Measurements from ENCODE around the gene KHDC4. TPM values are rescaled to one million over a fixed set of nuclear protein-coding genes. Genes with fewer than 3 reads are reported as not detected.
A peak's percentile ranks its signal among the peaks of the same experiment; 100 is the strongest.

KHDC4 gene
- total RNA-seq, 1 donor from 2014 or later, result 48.2 TPM

- Mint-ChIP-seq H3K4me3 (ENCODE audit: unreplicated experiment) (peak overlapping the region; percentile 27), H3K27ac (ENCODE audit: unreplicated experiment) (peak overlapping the region; percentile 78), H3K27me3 (ENCODE audit: low read depth, unreplicated experiment) (no peaks in the 10 kb centered on the region), H3K4me1 (ENCODE audit: low read depth, unreplicated experiment) (peaks cover 13% of the 10 kb centered on the region), H3K9me3 (ENCODE audit: unreplicated experiment) (no peaks in the 10 kb centered on the region), H3K36me3 (ENCODE audit: low read depth, unreplicated experiment) (no peaks in the 10 kb centered on the region)
- H3K9ac ChIP-seq (ENCODE audit: low read length), result peak overlapping the region; percentile 18
- H3K4me3 ChIP-seq (ENCODE audit: insufficient read depth, low read depth, low read length), result no peak overlapping the region
- H3K4me1 ChIP-seq (ENCODE audit: insufficient read depth, low read length), result peaks cover 28% of the 10 kb centered on the region
- H3K4me2 ChIP-seq (ENCODE audit: low read length), result peak overlapping the region; percentile 19
- H3K79me2 ChIP-seq (ENCODE audit: insufficient read depth, low read length), result no peaks in the 10 kb centered on the region
- H2AFZ ChIP-seq (ENCODE audit: low read depth, low read length), result no peak overlapping the region
- TF ChIP-seq EZH2 (IDR thresholded peaks at IDR 0.05; ENCODE audit: insufficient read depth, low read length) (no peak), CTCF (IDR thresholded peaks at IDR 0.05; ENCODE audit: insufficient read depth, low read depth, low read length) (no peak)
- FAIRE-seq (no peak), DNase-seq (ENCODE audit: low read depth) (peak; percentile 27)
- H3K27ac ChIP-seq (ENCODE audit: low read depth, low read length), result no peak overlapping the region
- no peaks in the 10 kb centered on the region for H4K20me1 ChIP-seq (ENCODE audit: insufficient read depth, low read length)
- H3K27me3 ChIP-seq (ENCODE audit: insufficient read depth, low read length), result no peaks in the 10 kb centered on the region
- no peaks in the 10 kb centered on the region for H3K9me3 ChIP-seq (ENCODE audit: insufficient read depth, low read depth, low read length)
- H3K36me3 ChIP-seq (ENCODE audit: insufficient read depth, low read length), result peaks cover 2% of the 10 kb centered on the region
These were observed 6.3 kb upstream of the KHDC4 start for GRCh38 chr1:155940482-155940992.

GRCh38 chr1:155938220-155938627 is 4.0 kb upstream of the KHDC4 start:
- Mint-ChIP-seq H3K27ac (ENCODE audit: unreplicated experiment) (no peak overlapping the region), H3K4me3 (ENCODE audit: unreplicated experiment) (no peak overlapping the region), H3K27me3 (ENCODE audit: low read depth, unreplicated experiment) (no peaks in the 10 kb centered on the region), H3K9me3 (ENCODE audit: unreplicated experiment) (no peaks in the 10 kb centered on the region), H3K4me1 (ENCODE audit: low read depth, unreplicated experiment) (peaks cover 9% of the 10 kb centered on the region), H3K36me3 (ENCODE audit: low read depth, unreplicated experiment) (no peaks in the 10 kb centered on the region)
- H3K36me3 ChIP-seq (ENCODE audit: insufficient read depth, low read length), result no peaks in the 10 kb centered on the region
- H4K20me1 ChIP-seq (ENCODE audit: insufficient read depth, low read length), result no peaks in the 10 kb centered on the region
- H3K9ac ChIP-seq (ENCODE audit: low read length), result peak overlapping the region; percentile 44
- peaks cover 10% of the 10 kb centered on the region for H3K79me2 ChIP-seq (ENCODE audit: insufficient read depth, low read length)
- FAIRE-seq, result peak; percentile 13
- H3K4me1 ChIP-seq (ENCODE audit: insufficient read depth, low read length), result peaks cover 29% of the 10 kb centered on the region
- TF ChIP-seq EZH2 (IDR thresholded peaks at IDR 0.05; ENCODE audit: insufficient read depth, low read length) (no peak), CTCF (IDR thresholded peaks at IDR 0.05; ENCODE audit: insufficient read depth, low read depth, low read length) (peak; percentile 59)
- peak; percentile 52 for DNase-seq (ENCODE audit: low read depth)
- H3K9me3 ChIP-seq (ENCODE audit: insufficient read depth, low read depth, low read length), result no peaks in the 10 kb centered on the region
- H3K4me2 ChIP-seq (ENCODE audit: low read length), result no peak overlapping the region
- H3K27me3 ChIP-seq (ENCODE audit: insufficient read depth, low read length), result no peaks in the 10 kb centered on the region
- no peak overlapping the region for H3K4me3 ChIP-seq (ENCODE audit: insufficient read depth, low read depth, low read length)
- no peak overlapping the region for H2AFZ ChIP-seq (ENCODE audit: low read depth, low read length)
- peak overlapping the region; percentile 51 for H3K27ac ChIP-seq (ENCODE audit: low read depth, low read length)

- Histone ChIP-seq H4K20me1 (ENCODE audit: insufficient read depth, low read length) (peaks cover 30% of the 10 kb centered on the region), H3K27ac (ENCODE audit: low read depth, low read length) (peak overlapping the region; percentile 93), H3K4me2 (ENCODE audit: low read length) (peak overlapping the region; percentile 86), H3K9me3 (ENCODE audit: insufficient read depth, low read depth, low read length) (no peaks in the 10 kb centered on the region), H3K4me3 (ENCODE audit: insufficient read depth, low read depth, low read length) (peak overlapping the region; percentile 80), H2AFZ (ENCODE audit: low read depth, low read length) (peak overlapping the region; percentile 80), H3K79me2 (ENCODE audit: insufficient read depth, low read length) (peaks cover 42% of the 10 kb centered on the region), H3K4me1 (ENCODE audit: insufficient read depth, low read length) (peaks cover 39% of the 10 kb centered on the region), H3K27me3 (ENCODE audit: insufficient read depth, low read length) (no peaks in the 10 kb centered on the region), H3K9ac (ENCODE audit: low read length) (peak overlapping the region; percentile 99), H3K36me3 (ENCODE audit: insufficient read depth, low read length) (peaks cover 19% of the 10 kb centered on the region)
- Mint-ChIP-seq H3K4me1 (ENCODE audit: low read depth, unreplicated experiment) (peaks cover 15% of the 10 kb centered on the region), H3K27ac (ENCODE audit: unreplicated experiment) (peak overlapping the region; percentile 26), H3K9me3 (ENCODE audit: unreplicated experiment) (no peaks in the 10 kb centered on the region), H3K36me3 (ENCODE audit: low read depth, unreplicated experiment) (peaks cover 2% of the 10 kb centered on the region), H3K27me3 (ENCODE audit: low read depth, unreplicated experiment) (no peaks in the 10 kb centered on the region), H3K4me3 (ENCODE audit: unreplicated experiment) (no peak overlapping the region)
- TF ChIP-seq EZH2 (IDR thresholded peaks at IDR 0.05; ENCODE audit: insufficient read depth, low read length), result no peak
- no peak for TF ChIP-seq CTCF (IDR thresholded peaks at IDR 0.05; ENCODE audit: insufficient read depth, low read depth, low read length)
- DNase-seq (ENCODE audit: low read depth) (no peak), FAIRE-seq (no peak)
These were observed 850 bp upstream of the KHDC4 start for GRCh38 chr1:155934936-155935590.
